Measurements from ENCODE around the gene C4BPB.

DNA sequence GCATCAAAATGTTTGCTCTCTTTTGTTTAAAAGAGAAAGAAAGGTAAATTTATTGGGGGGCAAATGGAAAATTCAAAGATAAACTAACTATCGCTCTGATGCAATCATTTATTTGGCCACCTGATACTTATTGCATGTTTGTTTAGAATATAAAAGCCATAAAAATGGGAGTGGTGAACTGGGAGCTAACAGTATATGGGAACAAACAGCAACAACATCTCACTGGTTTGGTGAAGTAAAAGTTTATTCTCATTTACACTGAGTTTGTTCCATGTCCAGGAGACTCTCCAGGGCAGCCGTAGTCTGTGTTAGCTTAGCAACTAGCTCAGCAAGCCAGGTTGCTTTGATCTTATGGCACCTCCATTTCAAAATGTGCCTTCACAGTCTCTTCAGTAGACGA is 35.7 kb downstream of the C4BPB start:
- TF ChIP-seq, protein P1, sequence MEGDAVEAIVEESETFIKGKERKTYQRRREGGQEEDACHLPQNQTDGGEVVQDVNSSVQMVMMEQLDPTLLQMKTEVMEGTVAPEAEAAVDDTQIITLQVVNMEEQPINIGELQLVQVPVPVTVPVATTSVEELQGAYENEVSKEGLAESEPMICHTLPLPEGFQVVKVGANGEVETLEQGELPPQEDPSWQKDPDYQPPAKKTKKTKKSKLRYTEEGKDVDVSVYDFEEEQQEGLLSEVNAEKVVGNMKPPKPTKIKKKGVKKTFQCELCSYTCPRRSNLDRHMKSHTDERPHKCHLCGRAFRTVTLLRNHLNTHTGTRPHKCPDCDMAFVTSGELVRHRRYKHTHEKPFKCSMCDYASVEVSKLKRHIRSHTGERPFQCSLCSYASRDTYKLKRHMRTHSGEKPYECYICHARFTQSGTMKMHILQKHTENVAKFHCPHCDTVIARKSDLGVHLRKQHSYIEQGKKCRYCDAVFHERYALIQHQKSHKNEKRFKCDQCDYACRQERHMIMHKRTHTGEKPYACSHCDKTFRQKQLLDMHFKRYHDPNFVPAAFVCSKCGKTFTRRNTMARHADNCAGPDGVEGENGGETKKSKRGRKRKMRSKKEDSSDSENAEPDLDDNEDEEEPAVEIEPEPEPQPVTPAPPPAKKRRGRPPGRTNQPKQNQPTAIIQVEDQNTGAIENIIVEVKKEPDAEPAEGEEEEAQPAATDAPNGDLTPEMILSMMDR (conservative IDR thresholded peaks at IDR 0.05; ENCODE audit: low read length) = no peak
- TF ChIP-seq EZH2phosphoT487 (IDR thresholded peaks at IDR 0.05; ENCODE audit: borderline replicate concordance, low read depth, low read length) = no peak

Data from OCI-LY7 (cell line).